Peyer's patch (tissue), 4 donors: ENCODE measurements around the gene EXOSC10.
"Not testable (repeated sequence)": the region's sequence is repeated elsewhere in the genome, so short reads cannot be mapped to it uniquely, and the experiment has no call there.

Experiments
- CTCF ChIP-seq, 6 experiments: fragments of 450-650 bp in 4 of 6; fragments of 200-600 bp in 2 of 6; sonication (generic) in 1 of 6; IDR thresholded peaks; one replicate each; pipeline ENCODE4 v1.5.1; 2017 to 2019; ENCODE audit warnings: antibody characterized with exemption in 6 of 6, mild to moderate bottlenecking in 3 of 6, moderate library complexity in 1 of 6
- POLR2A ChIP-seq, 2 donors: fragments of 450-650 bp; IDR thresholded peaks; one replicate each; pipeline ENCODE4 v1.5.1; 2017; ENCODE audit warnings: antibody characterized with exemption in 2 of 2, mild to moderate bottlenecking in 2 of 2, moderate library complexity in 2 of 2

DNA sequence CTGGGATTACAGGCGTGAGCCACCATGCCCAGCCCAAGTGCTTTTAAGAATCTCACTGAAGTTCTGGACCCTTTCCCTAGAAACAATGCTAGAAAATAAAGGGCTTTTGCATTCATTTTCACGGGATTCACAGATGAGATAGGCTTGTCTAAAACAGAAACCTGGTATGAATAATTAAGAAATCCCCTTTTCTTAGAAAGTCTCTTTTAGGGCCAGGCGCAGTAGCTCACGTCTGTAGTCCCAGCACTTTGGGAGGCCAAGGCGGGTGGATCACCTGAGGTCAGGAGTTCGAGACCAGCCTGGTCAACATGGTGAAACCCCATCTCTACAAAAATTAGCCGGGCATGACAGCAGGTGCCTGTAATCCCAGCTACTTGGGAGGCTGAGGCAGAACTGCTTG, 26.3 kb downstream of the EXOSC10 start:
- TF ChIP-seq POLR2A, CTCF (IDR thresholded peaks at IDR 0.05): not testable (repeated sequence)
